Nephron progenitor cell (in vitro differentiated cells): ENCODE measurements around the gene NOTCH3.

Source experiments
- DNase-seq: peaks from one replicate; pipeline ENCODE4 v3.0.0; 2021
- H3K27ac Mint-ChIP-seq: 2 replicates; pipeline ENCODE4 v1.8.0; 2021; ENCODE audit warnings: mild to moderate bottlenecking, moderate library complexity, mixed read lengths
- H3K27me3 Mint-ChIP-seq: 2 replicates; pipeline ENCODE4 v1.8.0; 2021; ENCODE audit warnings: mild to moderate bottlenecking, low read depth, mixed read lengths; ENCODE audit not compliant: poor library complexity
- H3K36me3 Mint-ChIP-seq: 2 replicates; pipeline ENCODE4 v1.8.0; 2021; ENCODE audit warnings: low read depth, mixed read lengths
- H3K4me1 Mint-ChIP-seq: 2 replicates; pipeline ENCODE4 v1.8.0; 2021; ENCODE audit warnings: mixed read lengths
- H3K4me3 Mint-ChIP-seq: 2 replicates; pipeline ENCODE4 v1.8.0; 2021; ENCODE audit warnings: mild to moderate bottlenecking, moderate library complexity, mixed read lengths
- H3K9me3 Mint-ChIP-seq: 2 replicates; pipeline ENCODE4 v1.8.0; 2021; ENCODE audit warnings: mild to moderate bottlenecking, moderate library complexity, mixed read lengths
- TF ChIP-seq, protein P1 (sequence below): fragments of 200-600 bp; sonication (generic); IDR thresholded peaks from 2 replicates; pipeline ENCODE4 v1.5.0; 2021; ENCODE audit warnings: antibody characterized with exemption

NOTCH3 gene

GRCh38 chr19:15200553-15201364 is at the start of gene NOTCH3:
TSS of gene NOTCH3 (minus strand) at chr19:15200995. CDS start at chr19:15200905, 90 bp downstream.
- Mint-ChIP-seq H3K4me1 (peaks cover 24% of the 10 kb centered on the region), H3K27ac (no peak within 1 kb of the TSS), H3K4me3 (peak within 1 kb of the TSS; percentile 85), H3K27me3 (peaks cover 16% of the 10 kb centered on the region), H3K9me3 (no peaks in the 10 kb centered on the region), H3K36me3 (peaks cover 19% of the 10 kb centered on the region)
- TF ChIP-seq, protein P1, sequence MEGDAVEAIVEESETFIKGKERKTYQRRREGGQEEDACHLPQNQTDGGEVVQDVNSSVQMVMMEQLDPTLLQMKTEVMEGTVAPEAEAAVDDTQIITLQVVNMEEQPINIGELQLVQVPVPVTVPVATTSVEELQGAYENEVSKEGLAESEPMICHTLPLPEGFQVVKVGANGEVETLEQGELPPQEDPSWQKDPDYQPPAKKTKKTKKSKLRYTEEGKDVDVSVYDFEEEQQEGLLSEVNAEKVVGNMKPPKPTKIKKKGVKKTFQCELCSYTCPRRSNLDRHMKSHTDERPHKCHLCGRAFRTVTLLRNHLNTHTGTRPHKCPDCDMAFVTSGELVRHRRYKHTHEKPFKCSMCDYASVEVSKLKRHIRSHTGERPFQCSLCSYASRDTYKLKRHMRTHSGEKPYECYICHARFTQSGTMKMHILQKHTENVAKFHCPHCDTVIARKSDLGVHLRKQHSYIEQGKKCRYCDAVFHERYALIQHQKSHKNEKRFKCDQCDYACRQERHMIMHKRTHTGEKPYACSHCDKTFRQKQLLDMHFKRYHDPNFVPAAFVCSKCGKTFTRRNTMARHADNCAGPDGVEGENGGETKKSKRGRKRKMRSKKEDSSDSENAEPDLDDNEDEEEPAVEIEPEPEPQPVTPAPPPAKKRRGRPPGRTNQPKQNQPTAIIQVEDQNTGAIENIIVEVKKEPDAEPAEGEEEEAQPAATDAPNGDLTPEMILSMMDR = no peak
- DNase-seq = peak; percentile 81

- Mint-ChIP-seq H3K4me1 (peaks cover 79% of the 10 kb centered on the region), H3K4me3 (peak overlapping the region; percentile 32), H3K27ac (peak overlapping the region; percentile 86), H3K27me3 (no peaks in the 10 kb centered on the region), H3K9me3 (no peaks in the 10 kb centered on the region), H3K36me3 (peaks cover 55% of the 10 kb centered on the region)
- no peak for DNase-seq
- TF ChIP-seq, protein P1 = no peak
Observed at GRCh38 chr19:15250640-15250993, 49.8 kb upstream of the NOTCH3 start.

DNA sequence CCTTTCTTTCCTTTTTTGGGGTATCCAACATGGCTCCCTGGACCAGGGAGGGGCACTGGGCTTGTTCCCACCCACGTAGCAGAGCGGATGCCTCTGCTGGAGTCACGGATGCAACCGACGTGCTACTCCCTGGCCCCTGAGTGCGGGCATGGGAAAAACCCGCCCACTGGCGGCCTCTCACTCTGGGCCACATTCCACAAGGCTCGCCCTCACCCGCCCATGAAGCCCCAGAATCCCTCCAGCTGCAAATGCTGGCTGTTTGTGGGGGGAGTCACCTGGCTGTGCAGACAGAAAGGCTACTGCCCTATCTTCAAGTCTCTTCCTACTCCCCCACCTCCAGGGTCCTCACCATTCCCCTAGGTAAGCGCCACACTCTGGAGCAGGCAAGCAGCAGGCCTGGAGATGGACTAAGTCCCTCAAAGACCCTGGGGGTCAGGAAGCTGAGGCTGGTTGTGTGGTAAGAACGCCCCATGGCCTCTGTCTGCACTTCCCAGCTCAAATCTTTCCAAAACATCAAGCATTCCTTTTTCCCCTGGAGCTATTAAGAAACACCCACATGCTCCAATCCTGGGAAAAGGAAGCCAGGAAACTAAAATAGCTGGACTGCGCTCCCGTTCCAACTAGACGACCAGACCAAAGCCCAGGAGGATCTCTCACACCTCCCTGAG is 49.3 kb upstream of the NOTCH3 start:
- Mint-ChIP-seq H3K36me3 (peaks cover 51% of the 10 kb centered on the region), H3K27ac (peak overlapping the region; percentile 81)
- peak; percentile 52 for DNase-seq

DNA sequence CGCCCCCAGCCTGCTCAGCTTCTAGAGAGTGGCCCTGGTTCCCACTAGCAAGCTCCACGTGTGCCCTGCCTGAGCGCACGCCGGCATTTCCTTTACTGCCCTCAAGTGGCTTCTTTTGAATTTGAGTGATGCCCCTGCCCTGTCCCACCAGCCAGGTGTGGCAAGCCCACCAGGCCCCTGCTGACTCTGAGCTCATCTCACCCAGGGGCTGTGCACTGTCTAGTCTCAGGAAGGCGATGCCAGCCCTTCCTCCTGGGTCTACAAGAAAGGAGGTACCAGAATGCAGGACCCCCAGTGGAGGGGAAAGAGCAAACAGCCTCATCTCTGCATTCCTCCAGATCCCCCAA is 48.7 kb upstream of the NOTCH3 start:
- Mint-ChIP-seq H3K4me1 (peaks cover 81% of the 10 kb centered on the region), H3K27ac (peak overlapping the region; percentile 93), H3K27me3 (no peaks in the 10 kb centered on the region), H3K36me3 (peaks cover 55% of the 10 kb centered on the region), H3K9me3 (no peaks in the 10 kb centered on the region), H3K4me3 (no peak overlapping the region)
- DNase-seq = no peak
- TF ChIP-seq, protein P1 = no peak

More for the DNA sequence above, 49.3 kb upstream of the NOTCH3 start:
- TF ChIP-seq, protein P1 = no peak
- no peaks in the 10 kb centered on the region for H3K9me3 Mint-ChIP-seq
- H3K4me3 Mint-ChIP-seq = no peak overlapping the region
- H3K27me3 Mint-ChIP-seq = no peaks in the 10 kb centered on the region
- H3K4me1 Mint-ChIP-seq = peaks cover 77% of the 10 kb centered on the region

GRCh38 chr19:15248648-15249527 is 48.1 kb upstream of the NOTCH3 start:
- H3K27ac Mint-ChIP-seq = peak overlapping the region; percentile 93
- H3K9me3 Mint-ChIP-seq = no peaks in the 10 kb centered on the region
- no peak for DNase-seq
- H3K4me3 Mint-ChIP-seq = no peak overlapping the region
- TF ChIP-seq, protein P1 = no peak
- no peaks in the 10 kb centered on the region for H3K27me3 Mint-ChIP-seq
- peaks cover 77% of the 10 kb centered on the region for H3K4me1 Mint-ChIP-seq
- H3K36me3 Mint-ChIP-seq = peaks cover 51% of the 10 kb centered on the region
